NCI-H2171 (cell line): ENCODE measurements around the gene SPPL2B.
"Not testable (repeated sequence)": the region's sequence is repeated elsewhere in the genome, so short reads cannot be mapped to it uniquely, and the experiment has no call there.

Experiments used
- DNase-seq: peaks from one replicate; lab custom pipeline; 2025; lab: John Stamatoyannopoulos, UW

Gene SPPL2B, protein sequence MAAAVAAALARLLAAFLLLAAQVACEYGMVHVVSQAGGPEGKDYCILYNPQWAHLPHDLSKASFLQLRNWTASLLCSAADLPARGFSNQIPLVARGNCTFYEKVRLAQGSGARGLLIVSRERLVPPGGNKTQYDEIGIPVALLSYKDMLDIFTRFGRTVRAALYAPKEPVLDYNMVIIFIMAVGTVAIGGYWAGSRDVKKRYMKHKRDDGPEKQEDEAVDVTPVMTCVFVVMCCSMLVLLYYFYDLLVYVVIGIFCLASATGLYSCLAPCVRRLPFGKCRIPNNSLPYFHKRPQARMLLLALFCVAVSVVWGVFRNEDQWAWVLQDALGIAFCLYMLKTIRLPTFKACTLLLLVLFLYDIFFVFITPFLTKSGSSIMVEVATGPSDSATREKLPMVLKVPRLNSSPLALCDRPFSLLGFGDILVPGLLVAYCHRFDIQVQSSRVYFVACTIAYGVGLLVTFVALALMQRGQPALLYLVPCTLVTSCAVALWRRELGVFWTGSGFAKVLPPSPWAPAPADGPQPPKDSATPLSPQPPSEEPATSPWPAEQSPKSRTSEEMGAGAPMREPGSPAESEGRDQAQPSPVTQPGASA

DNA sequence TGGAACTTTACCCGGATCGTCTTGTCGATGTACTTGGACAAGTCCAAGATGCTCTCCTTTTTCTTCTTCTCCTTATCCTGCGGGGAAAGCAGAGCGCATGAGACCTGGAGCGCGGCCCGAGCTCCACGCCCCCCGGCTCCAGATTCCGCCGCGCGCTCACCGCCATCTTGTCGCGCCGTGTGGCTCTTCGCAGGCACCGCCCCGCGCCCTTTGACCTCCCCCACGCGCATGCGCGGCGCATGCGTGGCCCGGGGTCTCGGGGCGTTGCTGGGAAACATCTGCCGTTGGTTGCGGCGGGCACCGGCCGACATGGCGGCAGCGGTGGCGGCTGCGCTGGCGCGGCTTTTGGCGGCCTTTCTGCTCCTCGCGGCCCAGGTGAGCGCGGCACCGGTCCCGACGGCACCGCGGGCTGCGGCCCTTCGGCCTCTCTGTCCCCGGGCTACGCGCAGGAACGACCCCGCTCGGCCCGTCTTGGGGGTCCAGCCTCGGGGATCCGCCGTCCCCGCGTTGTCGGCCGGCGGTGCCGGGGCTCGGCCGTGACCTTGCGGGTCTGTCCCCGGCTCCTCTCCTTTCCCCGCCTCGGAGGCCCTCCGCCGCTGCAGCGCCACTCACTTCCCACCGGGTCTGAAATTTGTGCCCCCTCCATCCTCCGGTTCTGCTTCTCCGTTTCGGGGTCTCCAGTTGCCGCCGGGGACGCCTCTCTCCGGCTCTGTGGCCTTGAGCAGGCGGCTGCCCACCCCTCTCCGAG lies at the start of gene SPPL2B, which contains the start of gene LSM7:
SPPL2B (plus strand) TSS at position 284 of the 748 bp plus-strand sequence; CDS start at position 310, 26 bp downstream.
LSM7 (minus strand) TSS at position 186 of the 748 bp plus-strand sequence; CDS start at position 166, 20 bp downstream.
- DNase-seq, result peak; percentile 90

- DNase-seq, result no peak
Observed at GRCh38 chr19:2280633-2281264, 47.7 kb upstream of the SPPL2B start.

DNA sequence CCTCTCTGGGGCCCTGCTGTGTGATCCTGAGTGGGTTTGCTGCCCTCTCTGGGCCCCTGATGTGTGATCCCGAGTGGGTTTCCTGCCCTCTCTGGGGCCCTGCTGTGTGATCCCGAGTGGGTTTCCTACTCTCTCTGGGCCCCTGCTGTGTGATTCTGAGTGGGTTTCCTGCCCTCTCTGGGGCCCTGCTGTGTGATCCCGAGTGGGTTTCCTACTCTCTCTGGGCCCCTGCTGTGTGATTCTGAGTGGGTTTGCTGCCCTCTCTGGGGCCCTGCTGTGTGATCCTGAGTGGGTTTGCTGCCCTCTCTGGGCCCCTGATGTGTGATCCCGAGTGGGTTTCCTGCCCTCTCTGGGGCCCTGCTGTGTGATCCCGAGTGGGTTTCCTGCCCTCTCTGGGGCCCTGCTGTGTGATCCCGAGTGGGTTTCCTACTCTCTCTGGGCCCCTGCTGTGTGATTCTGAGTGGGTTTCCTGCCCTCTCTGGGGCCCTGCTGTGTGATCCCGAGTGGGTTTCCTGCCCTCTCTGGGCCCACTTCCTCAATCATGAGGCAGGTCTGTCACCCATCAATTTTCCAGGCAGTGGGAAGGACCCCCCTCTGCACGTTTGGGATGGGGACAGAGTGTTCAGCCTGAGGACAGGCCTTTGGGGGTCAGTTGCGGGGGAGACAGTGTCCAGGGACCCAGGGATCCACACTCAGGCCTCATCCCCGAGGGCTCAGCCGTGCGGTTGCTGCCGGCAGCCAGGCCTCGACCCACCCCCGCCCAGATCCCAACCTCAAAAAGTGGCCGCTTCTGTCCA lies 47.0 kb upstream of the SPPL2B start:
- DNase-seq, result not testable (repeated sequence)

DNA sequence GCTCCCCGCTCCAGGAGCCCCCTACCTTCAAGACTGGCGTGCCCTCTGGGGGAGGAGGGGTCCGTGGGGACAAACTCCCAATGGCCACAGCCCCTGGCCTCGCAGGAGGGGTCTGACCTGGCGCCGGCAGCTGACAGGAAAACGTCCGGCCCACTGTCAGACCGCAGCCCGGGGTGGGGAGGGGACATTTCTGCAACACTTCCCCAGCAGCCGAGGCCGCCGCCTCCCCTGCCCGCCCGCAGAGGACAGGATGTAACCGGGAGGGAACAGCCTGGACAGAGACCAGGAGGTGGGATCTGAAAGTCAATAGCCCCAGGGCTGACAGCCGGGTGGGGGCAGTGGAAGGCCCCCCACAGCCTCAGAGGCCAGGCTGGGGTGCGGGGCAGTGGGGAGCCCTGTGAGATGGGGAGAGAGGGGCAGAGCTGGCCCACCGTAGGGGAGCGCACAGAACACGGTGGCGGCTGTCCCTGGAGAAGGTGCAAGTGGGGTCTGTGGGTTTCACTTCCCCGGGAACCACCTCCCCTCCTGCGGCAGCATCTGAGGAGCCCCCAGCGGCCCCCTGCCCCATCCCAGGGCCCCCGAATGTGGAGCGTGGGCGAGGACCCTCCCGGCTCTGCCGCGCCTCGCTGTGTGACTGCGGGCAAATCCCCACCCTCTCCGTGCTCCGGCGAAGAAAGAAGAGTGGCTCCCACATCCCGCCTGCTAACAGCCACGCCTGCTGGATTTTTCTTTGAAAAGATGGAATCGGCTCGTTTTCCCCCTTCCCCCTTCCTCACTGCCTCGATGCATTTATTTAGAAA lies 46.2 kb upstream of the SPPL2B start, which contains the start of gene PEAK3:
PEAK3 (minus strand) TSS at position 114 of the 800 bp plus-strand sequence. CDS start 1,244 bp downstream, outside the sequence.
- no peak for DNase-seq

DNA sequence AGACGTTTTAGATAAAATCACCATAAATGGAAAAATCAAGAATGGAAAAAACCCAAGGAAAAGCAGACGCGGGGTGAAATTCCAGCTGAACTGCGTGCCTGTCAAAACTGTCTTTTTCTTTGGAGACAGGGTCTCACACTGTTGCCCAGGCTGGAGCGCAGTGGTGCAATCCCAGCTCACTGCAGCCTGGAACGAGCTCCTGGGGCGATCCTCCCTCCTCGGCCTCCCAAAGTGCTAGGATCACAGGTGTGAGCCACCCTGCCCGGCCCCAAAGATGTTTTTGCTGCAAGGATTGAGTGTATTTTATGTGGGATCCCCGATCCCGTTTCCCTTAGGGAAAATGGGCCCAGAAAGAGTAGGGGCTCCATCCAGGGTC lies 45.6 kb upstream of the SPPL2B start:
- no peak for DNase-seq

DNA sequence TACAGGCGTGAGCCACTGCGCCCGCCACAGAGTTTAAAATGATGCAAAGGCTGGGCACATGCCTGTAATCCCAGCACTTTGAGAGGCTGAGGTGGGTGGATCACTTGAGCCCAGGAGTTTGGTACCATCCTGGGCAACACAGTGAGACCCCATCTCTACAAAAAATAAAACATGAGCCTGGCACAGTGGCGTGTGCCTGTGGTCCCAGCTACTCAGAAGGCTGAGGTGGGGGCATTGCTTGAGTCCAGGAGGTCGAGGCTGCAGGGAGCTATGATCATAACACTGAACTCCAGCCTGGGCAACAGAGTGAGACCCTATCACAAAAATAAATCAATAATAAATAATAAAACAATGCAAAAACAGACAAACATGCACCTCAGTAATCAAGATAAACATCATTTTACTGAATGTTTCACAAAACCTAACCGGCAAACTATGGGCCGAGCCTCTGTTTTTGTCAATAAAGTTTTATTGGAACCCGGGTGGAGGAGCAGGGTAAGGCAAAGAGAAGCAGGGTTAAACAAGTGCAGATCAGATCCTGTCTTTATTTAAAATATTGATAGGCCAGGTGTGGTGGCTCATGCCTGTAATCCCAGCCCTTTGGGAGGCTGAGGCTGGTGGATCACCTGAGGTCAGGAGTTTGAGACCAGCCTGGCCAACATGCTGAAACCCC lies 44.5 kb upstream of the SPPL2B start:
- no peak for DNase-seq

- DNase-seq, result no peak
Observed at GRCh38 chr19:2286402-2287140, 41.9 kb upstream of the SPPL2B start.

- DNase-seq, result no peak
Observed at GRCh38 chr19:2287585-2288337, 40.7 kb upstream of the SPPL2B start.

DNA sequence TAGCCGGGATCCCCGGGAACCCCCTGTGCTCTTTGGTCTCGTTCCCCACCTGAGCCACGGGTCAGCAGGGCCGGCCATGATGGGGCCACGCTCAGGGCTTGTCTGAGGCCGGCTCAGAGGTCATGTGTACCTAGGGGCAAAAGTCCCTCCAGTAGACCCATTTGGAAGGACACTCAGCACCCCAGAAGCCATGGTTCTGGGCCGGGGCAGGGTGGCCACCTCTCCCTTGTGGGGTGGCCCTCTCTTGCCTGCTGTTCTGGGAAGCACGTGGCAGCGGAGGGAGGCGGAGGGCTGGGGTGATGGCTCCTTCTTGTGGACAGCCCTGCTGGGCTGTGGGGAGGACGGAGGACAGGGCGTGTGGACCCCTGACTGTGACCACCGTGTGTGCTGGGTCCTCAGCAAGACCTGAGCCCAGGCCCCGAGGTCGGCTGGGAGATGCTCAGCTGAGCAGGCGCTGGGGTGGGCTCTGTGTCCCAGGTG lies 40.1 kb upstream of the SPPL2B start:
- DNase-seq, result no peak

GRCh38 chr19:2288818-2289713 lies 39.4 kb upstream of the SPPL2B start:
- DNase-seq, result no peak

DNA sequence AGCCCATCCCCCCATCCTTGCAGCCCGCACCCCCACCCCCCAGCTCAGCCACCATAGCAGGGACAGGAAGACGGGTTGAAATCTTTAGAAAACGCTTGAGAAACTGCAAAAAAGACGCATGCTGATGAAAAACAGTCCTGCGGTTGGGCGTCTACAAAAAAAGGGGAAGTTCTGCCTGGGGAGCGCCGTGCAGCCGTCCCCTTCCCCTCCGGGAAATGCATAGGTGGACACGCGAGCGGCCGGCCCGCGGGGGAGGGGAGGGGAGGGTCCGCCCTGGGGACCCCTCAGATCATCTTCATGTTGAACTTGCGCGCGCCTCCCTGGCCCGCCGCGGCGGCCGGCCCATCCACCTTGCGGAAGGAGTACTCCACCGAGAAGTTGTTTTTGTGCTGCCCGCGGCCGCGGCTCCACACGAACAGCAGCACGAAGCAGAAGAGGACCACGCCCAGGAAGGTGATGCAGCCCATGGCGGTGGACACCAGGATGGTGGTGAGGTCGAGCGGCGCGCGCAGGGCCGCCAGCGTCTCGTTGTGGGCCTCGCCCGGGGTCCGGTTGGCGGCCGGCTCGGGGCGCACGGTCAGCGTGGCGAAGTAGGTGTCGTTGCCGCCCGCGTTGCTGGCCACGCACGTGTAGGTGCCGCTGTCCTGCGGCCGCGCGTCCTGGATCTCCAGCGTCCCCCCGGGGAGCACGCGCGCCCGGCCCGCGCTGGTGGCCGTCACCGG lies 38.6 kb upstream of the SPPL2B start:
- no peak for DNase-seq

DNA sequence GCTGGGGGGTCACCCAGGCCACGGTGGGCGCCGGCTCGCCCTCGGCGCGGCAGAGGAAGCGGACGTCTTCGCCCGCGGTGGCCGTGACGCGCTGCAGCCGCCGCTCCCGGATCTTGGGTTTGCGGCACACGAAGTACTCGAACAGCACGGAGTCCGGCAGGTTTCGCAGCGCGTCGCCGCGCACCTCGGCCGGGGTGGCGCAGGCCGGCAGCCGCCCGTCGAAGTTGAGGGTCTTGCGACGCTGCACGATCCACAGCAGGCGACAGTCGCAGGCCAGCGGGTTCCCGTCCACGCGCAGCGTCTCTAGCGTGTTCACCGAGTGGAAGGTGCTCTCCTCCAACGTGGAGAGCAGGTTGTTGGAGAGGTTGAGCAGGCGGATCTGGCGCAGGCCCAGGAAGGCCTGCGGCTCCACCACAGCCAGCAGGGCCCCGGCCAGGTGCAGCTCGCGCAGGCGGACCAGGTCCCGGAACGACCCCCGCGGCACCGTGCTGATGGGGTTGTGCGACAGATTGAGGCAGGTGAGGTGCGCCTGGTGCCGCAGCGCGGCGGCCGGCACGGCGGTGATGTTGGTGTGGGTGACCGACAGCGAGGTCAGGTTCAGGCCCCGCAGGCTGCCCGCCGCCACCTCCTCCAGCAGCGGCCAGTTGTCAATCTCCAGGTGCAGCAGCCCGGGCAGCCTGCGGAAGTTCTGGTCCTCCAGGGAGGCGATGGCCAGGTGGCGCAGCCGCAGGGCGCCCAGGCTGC lies 37.9 kb upstream of the SPPL2B start:
- peak; percentile 38 for DNase-seq

DNA sequence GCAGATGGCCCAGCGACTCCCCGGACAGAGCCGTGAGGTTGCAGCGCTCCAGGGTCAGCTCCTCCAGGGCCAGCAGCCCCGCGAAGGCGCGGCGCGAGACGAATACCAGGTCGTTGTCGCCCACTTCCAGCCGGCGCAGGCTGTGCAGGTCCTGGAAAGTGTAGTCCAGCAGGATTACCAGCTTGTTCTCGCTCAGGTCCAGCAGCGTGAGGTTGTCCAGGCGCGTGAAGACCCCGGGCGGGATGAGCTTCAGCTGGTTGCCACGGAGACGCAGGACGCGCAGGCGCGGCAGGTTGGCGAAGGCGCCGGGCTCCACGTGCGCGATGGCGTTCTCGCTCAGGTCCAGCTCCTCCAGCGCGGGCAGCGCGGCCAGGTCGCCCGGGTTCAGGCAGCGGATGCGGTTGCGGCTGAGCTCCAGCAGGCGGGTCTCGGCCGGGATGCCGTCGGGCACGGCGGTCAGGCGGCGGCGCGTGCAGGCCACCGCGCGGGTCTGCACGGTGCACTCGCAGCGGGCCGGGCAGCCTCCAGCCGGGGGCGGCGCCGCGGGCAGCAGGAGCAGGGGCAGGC lies 37.2 kb upstream of the SPPL2B start:
- no peak for DNase-seq

GRCh38 chr19:2294687-2295335 lies 33.7 kb upstream of the SPPL2B start:
- DNase-seq, result peak; percentile 27

- DNase-seq, result no peak
Observed at GRCh38 chr19:2296141-2296540, 32.3 kb upstream of the SPPL2B start.
